ENCODE results near the gene ABHD8. TPM values are rescaled to one million over a fixed set of nuclear protein-coding genes. Genes with fewer than 3 reads are reported as not detected.

ABHD8 gene
- total and polyA plus RNA-seq, 2 of the 13 experiments (the other 11 are each of a cell fraction or from before 2014, with no cell fraction given), result 6.3 to 7.2 TPM

DNA sequence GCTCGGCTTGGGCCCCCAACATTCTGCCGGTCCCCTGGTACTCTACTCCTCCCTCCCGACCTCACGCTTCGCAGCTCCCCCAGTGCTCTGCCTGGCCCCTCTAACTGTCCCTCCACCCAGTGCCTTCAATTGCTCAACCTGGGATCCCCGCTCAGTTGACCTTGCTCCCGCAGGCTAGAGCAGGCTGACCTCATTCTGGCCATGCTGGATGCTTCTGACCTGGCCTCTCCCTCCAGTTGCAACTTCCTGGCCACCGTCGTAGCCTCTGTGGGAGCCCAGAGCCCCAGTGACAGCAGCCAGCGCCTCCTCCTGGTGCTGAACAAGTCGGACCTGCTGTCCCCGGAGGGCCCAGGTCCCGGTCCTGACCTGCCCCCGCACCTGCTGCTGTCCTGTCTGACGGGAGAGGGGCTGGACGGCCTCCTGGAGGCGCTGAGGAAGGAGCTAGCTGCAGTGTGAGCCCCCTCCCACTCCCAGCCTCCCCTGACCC lies 37.7 kb upstream of the ABHD8 start (continued):
- TF ChIP-seq KDM6A (CRISPR knock-in tag; IDR thresholded peaks at IDR 0.05; ENCODE audit: low read depth), result no peak
- no peak for TF ChIP-seq TBX3 (IDR thresholded peaks at IDR 0.05; ENCODE audit: borderline replicate concordance)
- no peak for TF ChIP-seq ZNF850 (CRISPR knock-in tag; conservative IDR thresholded peaks at IDR 0.05)
- no peak for TF ChIP-seq EEA1 (CRISPR knock-in tag; IDR thresholded peaks at IDR 0.05; ENCODE audit: borderline replicate concordance)
- peak; percentile 37; the same call in 1 of the 2 replicates for TF ChIP-seq KDM2A (CRISPR knock-in tag; IDR thresholded peaks at IDR 0.05; ENCODE audit: borderline replicate concordance, low read depth)
- no peak for TF ChIP-seq GRHL1 (CRISPR knock-in tag; conservative IDR thresholded peaks at IDR 0.05)
- no peak for TF ChIP-seq ZNF672 (CRISPR knock-in tag; IDR thresholded peaks at IDR 0.05)
- TF ChIP-seq, protein P1, sequence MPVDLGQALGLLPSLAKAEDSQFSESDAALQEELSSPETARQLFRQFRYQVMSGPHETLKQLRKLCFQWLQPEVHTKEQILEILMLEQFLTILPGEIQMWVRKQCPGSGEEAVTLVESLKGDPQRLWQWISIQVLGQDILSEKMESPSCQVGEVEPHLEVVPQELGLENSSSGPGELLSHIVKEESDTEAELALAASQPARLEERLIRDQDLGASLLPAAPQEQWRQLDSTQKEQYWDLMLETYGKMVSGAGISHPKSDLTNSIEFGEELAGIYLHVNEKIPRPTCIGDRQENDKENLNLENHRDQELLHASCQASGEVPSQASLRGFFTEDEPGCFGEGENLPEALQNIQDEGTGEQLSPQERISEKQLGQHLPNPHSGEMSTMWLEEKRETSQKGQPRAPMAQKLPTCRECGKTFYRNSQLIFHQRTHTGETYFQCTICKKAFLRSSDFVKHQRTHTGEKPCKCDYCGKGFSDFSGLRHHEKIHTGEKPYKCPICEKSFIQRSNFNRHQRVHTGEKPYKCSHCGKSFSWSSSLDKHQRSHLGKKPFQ (CRISPR knock-in tag; IDR thresholded peaks at IDR 0.05; ENCODE audit: insufficient replicate concordance), result no peak
- TF ChIP-seq MZF1 (CRISPR knock-in tag; IDR thresholded peaks at IDR 0.05; ENCODE audit: borderline replicate concordance), result no peak
- TF ChIP-seq ZBTB39 (CRISPR knock-in tag; IDR thresholded peaks at IDR 0.05), result no peak
- TF ChIP-seq ZNF34 (CRISPR knock-in tag; IDR thresholded peaks at IDR 0.05; ENCODE audit: borderline replicate concordance), result no peak
- TF ChIP-seq ZNF329 (CRISPR knock-in tag; IDR thresholded peaks at IDR 0.05; ENCODE audit: low read depth), result no peak
- no peak for TF ChIP-seq ZNF83 (CRISPR knock-in tag; IDR thresholded peaks at IDR 0.05; ENCODE audit: borderline replicate concordance)
- TF ChIP-seq STAG1 (CRISPR knock-in tag; IDR thresholded peaks at IDR 0.05), result peak; percentile 45
- TF ChIP-seq ZNF75D (CRISPR knock-in tag; IDR thresholded peaks at IDR 0.05; ENCODE audit: borderline replicate concordance), result no peak
- TF ChIP-seq TEAD2 (CRISPR knock-in tag; IDR thresholded peaks at IDR 0.05), result no peak
- no peak for TF ChIP-seq TGIF2 (CRISPR knock-in tag; IDR thresholded peaks at IDR 0.05)
- TF ChIP-seq STAT5B (CRISPR knock-in tag; IDR thresholded peaks at IDR 0.05), result no peak
- TF ChIP-seq SIX1 (CRISPR knock-in tag; IDR thresholded peaks at IDR 0.05; ENCODE audit: borderline replicate concordance), result no peak
- TF ChIP-seq ZFP36L1 (CRISPR knock-in tag; IDR thresholded peaks at IDR 0.05), result no peak
- TF ChIP-seq HMGA1 (CRISPR knock-in tag; conservative IDR thresholded peaks at IDR 0.05), result no peak
- TF ChIP-seq CREM (IDR thresholded peaks at IDR 0.05), result no peak
- TF ChIP-seq CREM (CRISPR knock-in tag; IDR thresholded peaks at IDR 0.05), result no peak
- TF ChIP-seq ZSCAN22 (CRISPR knock-in tag; IDR thresholded peaks at IDR 0.05), result no peak
- peak; percentile 62; the same call in 1 of the 2 replicates for TF ChIP-seq NR2F6 (IDR thresholded peaks at IDR 0.05)
- TF ChIP-seq NR2F6 (CRISPR knock-in tag; IDR thresholded peaks at IDR 0.05), result peak; percentile 90
- no peak for TF ChIP-seq SRSF9 (IDR thresholded peaks at IDR 0.05; ENCODE audit: borderline replicate concordance, insufficient read depth, low read depth, low read length, poor library complexity, severe bottlenecking)
